Breast epithelium (tissue), 4 donors: ENCODE data around the gene H2BK1. TPM values are rescaled to one million over a fixed set of nuclear protein-coding genes. Genes with fewer than 3 reads are reported as not detected.

Experiments used
- DNase-seq, 2 donors: peaks; one replicate each; pipeline ENCODE4 v3.0.0-alpha.2; 2019; ENCODE audit warnings: low spot score in 2 of 2
- H3K27ac ChIP-seq, 2 donors: fragments of 200-600 bp; sonication (generic) in 1 of 2; one replicate each; pipeline ENCODE4 v1.5.1; 2016 to 2019; ENCODE audit warnings: mild to moderate bottlenecking in 1 of 2
- H3K27me3 ChIP-seq, 2 donors: fragments of 200-600 bp; sonication (generic) in 1 of 2; one replicate each; pipeline versions ENCODE4 v1.5.1 to v1.6.0; 2017 to 2019; ENCODE audit warnings: control low read depth in 1 of 2, mild to moderate bottlenecking in 1 of 2
- H3K36me3 ChIP-seq: fragments of 200-600 bp; one replicate; pipeline ENCODE4 v1.5.1; 2019
- H3K4me1 ChIP-seq, 2 donors: fragments of 200-600 bp; sonication (generic); one replicate each; pipeline ENCODE4 v1.5.1; 2016 to 2019; ENCODE audit warnings: control low read depth in 1 of 2
- H3K4me3 ChIP-seq, 3 donors: fragments of 200-600 bp; sonication (generic); 1 replicate in 2 of 3; 2 replicates in 1 of 3; pipeline ENCODE4 v1.5.1; 2016 to 2019; ENCODE audit warnings: mild to moderate bottlenecking in 3 of 3, moderate library complexity in 2 of 3
- H3K9me3 ChIP-seq, 2 donors: fragments of 200-600 bp; sonication (generic) in 1 of 2; one replicate each; pipeline ENCODE4 v1.5.1; 2016 to 2019; ENCODE audit warnings: control low read depth in 1 of 2
- POLR2A ChIP-seq: fragments of 450-650 bp; IDR thresholded peaks from one replicate; pipeline ENCODE4 v1.6.1; 2016; ENCODE audit warnings: antibody characterized with exemption, mild to moderate bottlenecking, moderate library complexity
- POLR2AphosphoS5 ChIP-seq, 3 donors: sonication (generic); formaldehyde crosslinking; IDR thresholded peaks; one replicate each; pipeline ENCODE4 v1.6.1; 2017; ENCODE audit warnings: antibody characterized with exemption in 3 of 3
- intact Hi-C: fragments of 100-400 bp; cut with DNase I; formaldehyde crosslinking; loops from one replicate; pipeline ENCODE4 v1.15.1; 2023; ENCODE audit warnings: low total_unique reads
- total RNA-seq, 3 donors: library from RNA; depleted of rRNA; stranded (reverse); fragments of >200 nt; gene quantifications; one replicate each; pipeline ENCODE4 v1.1.0, GENCODE V29; 2016
- TF ChIP-seq, protein P1 (sequence below), 3 donors: fragments of 450-650 bp; IDR thresholded peaks; one replicate each; pipeline ENCODE4 v1.5.1; 2016 to 2017; ENCODE audit warnings: antibody characterized with exemption in 3 of 3, mild to moderate bottlenecking in 3 of 3, moderate library complexity in 3 of 3

The H2BK1 gene
- total RNA-seq, 3 donors from 2014 or later: not detected

DNA sequence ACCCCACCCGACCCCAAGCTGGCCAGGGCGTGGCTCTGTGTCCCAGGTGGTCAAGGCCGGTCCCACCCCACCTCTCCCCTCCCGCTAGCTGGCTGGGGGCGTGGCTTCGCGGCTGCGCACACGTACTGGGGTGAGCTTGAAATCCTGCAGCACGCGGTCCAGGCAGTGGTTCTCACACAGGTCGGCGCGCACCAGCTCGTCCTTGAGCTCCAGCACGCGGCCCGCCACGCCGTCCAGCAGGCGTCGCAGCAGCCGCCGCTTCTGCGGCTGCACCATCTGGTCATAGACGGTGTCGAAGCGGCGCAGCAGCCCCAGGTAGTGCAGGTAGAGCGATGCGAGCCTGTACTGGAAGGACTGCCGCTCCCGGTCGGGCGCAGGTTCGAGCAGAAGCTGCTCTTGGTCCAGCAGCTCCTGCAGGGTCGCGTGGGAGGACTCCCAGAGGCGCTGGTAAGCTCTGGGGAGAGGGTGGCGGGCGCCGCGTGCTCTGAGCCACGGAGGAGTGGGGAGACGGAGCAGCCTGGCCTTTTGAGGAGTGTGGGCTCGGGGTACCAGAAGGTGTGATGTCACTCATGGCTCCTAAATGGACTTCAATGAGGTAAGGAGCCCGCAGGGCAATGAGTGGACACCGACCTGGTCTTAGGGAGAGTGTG, 5.8 kb downstream of the H2BK1 start:
- Histone ChIP-seq H3K4me1 (no peaks in the 10 kb centered on the region), H3K4me3 (no peak overlapping the region), H3K9me3 (no peaks in the 10 kb centered on the region), H3K27me3 (peaks cover 0 to 7% of the 10 kb centered on the region in 2 donors), H3K36me3 (no peaks in the 10 kb centered on the region), H3K27ac (no peak overlapping the region)
- DNase-seq: no peak
- intact Hi-C loops: no loop called here
- TF ChIP-seq POLR2A (no peak), POLR2AphosphoS5 (IDR thresholded peaks at IDR 0.05) (no peak)
- TF ChIP-seq, protein P1, sequence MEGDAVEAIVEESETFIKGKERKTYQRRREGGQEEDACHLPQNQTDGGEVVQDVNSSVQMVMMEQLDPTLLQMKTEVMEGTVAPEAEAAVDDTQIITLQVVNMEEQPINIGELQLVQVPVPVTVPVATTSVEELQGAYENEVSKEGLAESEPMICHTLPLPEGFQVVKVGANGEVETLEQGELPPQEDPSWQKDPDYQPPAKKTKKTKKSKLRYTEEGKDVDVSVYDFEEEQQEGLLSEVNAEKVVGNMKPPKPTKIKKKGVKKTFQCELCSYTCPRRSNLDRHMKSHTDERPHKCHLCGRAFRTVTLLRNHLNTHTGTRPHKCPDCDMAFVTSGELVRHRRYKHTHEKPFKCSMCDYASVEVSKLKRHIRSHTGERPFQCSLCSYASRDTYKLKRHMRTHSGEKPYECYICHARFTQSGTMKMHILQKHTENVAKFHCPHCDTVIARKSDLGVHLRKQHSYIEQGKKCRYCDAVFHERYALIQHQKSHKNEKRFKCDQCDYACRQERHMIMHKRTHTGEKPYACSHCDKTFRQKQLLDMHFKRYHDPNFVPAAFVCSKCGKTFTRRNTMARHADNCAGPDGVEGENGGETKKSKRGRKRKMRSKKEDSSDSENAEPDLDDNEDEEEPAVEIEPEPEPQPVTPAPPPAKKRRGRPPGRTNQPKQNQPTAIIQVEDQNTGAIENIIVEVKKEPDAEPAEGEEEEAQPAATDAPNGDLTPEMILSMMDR (IDR thresholded peaks at IDR 0.05): no peak

DNA sequence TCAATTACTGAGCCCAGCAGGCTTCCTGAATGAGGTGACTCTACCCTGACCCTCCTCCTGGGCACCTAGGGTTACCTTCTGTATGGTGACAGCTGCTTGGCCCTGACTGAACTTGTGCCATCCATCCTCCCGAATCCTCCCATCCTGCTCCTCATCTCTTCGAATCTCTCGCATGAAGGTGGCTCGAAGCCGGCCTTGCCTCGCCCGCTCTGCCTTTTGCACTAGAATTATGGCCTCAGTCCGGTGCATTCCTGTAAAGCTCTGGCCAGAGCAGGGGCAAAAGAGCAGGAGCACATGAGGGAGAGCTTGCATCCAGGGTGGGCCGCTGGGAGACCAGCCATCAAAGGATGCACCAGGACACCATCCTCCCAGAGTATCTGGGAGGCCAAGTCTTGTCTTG, 7.5 kb downstream of the H2BK1 start:
- peaks cover 0 to 7% of the 10 kb centered on the region in 2 donors for H3K27me3 ChIP-seq
- intact Hi-C loops: no loop called here

DNA sequence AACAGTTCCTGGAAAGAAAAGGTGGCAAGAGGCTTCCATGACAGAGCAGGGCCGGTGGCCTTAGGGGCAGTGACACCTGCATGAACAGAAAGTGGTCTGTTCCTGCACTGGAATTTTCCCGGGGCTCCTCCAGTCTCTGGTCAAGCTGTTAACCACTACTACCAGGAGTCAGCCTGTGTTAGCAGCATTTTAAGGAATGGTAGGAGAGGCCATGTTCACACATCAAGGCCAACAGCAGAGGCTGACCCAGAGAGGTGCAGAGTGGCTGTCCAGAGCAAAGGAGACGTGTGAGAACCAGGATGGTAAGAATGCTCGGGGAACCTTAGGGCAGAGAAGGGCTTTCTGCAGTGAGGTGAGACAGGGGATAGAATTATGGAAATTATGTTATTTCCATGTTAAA, 8.5 kb downstream of the H2BK1 start:
- intact Hi-C loops: no loop called here
- no peak for DNase-seq
- H3K4me1 ChIP-seq: no peaks in the 10 kb centered on the region
- H3K27ac ChIP-seq: no peak overlapping the region
- no peaks in the 10 kb centered on the region for H3K36me3 ChIP-seq
- H3K9me3 ChIP-seq: no peaks in the 10 kb centered on the region
- peaks cover 0 to 7% of the 10 kb centered on the region in 2 donors for H3K27me3 ChIP-seq
- no peak for TF ChIP-seq POLR2AphosphoS5 (IDR thresholded peaks at IDR 0.05)
- TF ChIP-seq, protein P1 (IDR thresholded peaks at IDR 0.05): no peak
- no peak for TF ChIP-seq POLR2A
- no peak overlapping the region for H3K4me3 ChIP-seq

More for the DNA sequence above, 7.5 kb downstream of the H2BK1 start:
- Histone ChIP-seq H3K4me1 (no peaks in the 10 kb centered on the region), H3K9me3 (no peaks in the 10 kb centered on the region), H3K36me3 (no peaks in the 10 kb centered on the region), H3K4me3 (no peak overlapping the region), H3K27ac (no peak overlapping the region)
- TF ChIP-seq, protein P1 (IDR thresholded peaks at IDR 0.05): no peak
- no peak for TF ChIP-seq POLR2A
- TF ChIP-seq POLR2AphosphoS5 (IDR thresholded peaks at IDR 0.05): no peak
- DNase-seq: no peak

DNA sequence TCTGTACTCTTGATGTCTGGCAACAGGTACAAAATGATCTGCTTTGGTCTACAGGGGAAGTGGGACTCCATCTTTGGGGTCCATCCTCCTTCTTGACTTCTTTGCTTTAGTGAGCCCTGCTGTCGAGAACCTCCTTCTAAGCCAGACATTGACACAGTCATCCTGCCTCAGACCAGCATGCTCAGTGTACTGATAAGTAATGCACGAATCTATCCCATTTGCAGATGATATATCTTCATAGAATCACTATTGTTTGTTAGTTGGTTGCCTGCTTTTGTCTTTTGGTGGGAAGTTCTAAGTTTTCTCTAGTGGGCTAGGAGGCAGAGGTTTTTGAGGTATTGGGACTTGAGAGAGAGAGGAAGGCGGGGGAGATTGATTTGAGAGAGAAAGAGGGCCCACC, 8.9 kb downstream of the H2BK1 start:
- DNase-seq: no peak
- H3K27ac ChIP-seq: no peak overlapping the region
- intact Hi-C loops: no loop called here
- no peaks in the 10 kb centered on the region for H3K4me1 ChIP-seq
- no peaks in the 10 kb centered on the region for H3K36me3 ChIP-seq
- no peaks in the 10 kb centered on the region for H3K9me3 ChIP-seq
- TF ChIP-seq, protein P1 (IDR thresholded peaks at IDR 0.05): no peak
- TF ChIP-seq POLR2A: no peak
- H3K27me3 ChIP-seq: peaks cover 0 to 7% of the 10 kb centered on the region in 2 donors
- H3K4me3 ChIP-seq: no peak overlapping the region

DNA sequence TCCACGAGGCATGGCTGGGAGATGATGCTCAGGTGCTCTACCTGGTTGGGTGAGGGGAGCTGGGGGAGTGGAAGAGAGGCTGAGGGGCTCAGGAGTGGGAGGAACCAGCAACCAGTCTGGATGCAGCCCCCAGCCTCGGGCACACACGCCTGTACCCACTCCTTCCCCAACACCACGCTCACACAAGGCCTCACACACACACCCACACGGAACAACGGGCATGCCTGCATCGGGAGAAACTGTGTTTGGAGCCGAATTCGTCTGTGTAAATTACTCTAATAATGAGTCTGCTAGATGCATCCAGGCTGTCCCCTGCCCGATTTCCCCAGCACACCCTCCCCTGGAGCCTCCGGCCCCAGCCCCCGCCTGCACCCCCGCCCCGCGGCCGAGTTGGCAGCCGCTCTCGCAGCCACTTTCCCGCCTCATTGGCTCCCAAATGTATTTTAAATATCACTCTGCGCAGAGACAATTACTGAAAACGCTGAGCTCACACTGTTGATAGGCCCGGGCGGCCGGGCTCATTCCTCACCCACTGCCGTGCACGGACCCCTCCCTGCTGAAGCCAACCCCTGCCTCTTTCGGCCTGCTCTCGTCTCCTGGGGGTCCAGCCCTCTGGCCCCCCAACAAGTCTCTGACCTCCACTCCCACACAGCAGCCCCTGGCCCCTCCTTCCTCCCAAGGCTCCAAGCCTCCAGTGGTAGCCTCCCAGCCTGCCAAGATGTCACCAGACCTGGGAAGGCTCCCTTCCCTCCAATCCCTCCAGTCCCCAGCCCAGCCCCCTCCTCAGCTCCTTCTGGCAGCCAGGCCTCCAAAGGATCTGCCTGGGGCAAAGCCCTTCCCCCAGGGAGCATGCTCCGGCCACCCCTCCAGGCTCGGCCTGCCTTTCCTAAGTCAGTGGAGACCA, 11.1 kb downstream of the H2BK1 start:
- no peak for TF ChIP-seq POLR2AphosphoS5 (IDR thresholded peaks at IDR 0.05)
- TF ChIP-seq, protein P1 (IDR thresholded peaks at IDR 0.05): no peak
- no peak for TF ChIP-seq POLR2A
- H3K27ac ChIP-seq: no peak overlapping the region
- peaks cover 0 to under 1% of the 10 kb centered on the region in 2 donors for H3K27me3 ChIP-seq
- no peaks in the 10 kb centered on the region for H3K4me1 ChIP-seq
- no peaks in the 10 kb centered on the region for H3K9me3 ChIP-seq
- DNase-seq: no peak
- H3K36me3 ChIP-seq: no peaks in the 10 kb centered on the region
- intact Hi-C loops: no loop called here
- peak overlapping the region in 1 of 3 donors; percentile 25 for H3K4me3 ChIP-seq
